LHCN-M2 (cell line): ENCODE measurements around the gene MAB21L3. TPM values are rescaled to one million over a fixed set of nuclear protein-coding genes. Genes with fewer than 3 reads are reported as not detected.

Source experiments
- DNase-seq: peaks from one replicate; pipeline ENCODE4 v3.0.0-alpha.2; 2012; ENCODE audit warnings: low read depth
- total RNA-seq: library from RNA; depleted of rRNA; stranded (reverse); fragments of >200 nt; gene quantifications from 2 replicates; pipeline ENCODE4 v1.2.3, GENCODE V29; 2014

The MAB21L3 gene
- total RNA-seq, 1 experiment from 2014 or later: 0.06 TPM

DNA sequence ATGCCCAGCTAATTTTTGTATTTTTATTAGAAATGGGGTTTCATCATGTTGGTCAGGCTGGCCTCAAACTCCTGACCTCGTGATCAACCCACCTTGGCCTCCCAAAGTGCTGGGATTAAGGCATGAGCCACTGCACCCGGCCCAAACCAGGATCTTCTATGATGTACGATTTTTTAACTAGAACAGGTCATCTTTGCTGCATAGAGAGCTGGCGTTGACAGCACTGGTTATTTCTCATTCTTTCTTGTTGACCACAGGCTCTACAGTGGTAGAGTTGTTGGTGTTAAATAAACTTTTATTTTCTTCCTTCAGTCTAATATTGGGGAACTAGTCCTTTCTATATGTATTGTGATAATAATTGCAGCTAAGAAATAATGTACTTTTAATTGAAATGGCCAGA, 3.8 kb upstream of the MAB21L3 start:
- no peak for DNase-seq

DNA sequence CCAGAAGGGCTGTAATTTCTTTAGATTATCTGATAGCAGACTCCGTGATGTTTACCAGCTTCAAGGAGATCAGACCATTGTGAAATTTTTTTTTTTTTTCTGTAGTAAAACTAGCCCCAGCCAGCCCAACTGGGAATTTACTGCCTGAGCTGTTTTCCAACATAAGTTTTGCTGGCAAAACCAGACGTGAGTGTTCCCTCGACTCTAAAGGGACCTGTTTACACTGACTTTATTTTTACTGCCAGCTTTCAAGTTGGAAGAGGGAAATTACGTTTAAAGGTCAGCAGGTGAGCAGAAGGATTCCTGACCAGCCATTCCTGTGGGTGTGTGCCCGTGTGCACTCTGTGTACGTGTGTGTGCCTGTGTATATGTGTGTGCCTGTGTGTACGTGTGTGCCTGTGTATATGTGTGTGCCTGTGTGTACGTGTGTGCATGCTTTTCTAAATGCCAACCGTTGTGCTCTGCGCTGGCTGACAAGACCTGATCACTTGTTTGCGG, 374 bp downstream of the MAB21L3 start:
- DNase-seq: no peak

DNA sequence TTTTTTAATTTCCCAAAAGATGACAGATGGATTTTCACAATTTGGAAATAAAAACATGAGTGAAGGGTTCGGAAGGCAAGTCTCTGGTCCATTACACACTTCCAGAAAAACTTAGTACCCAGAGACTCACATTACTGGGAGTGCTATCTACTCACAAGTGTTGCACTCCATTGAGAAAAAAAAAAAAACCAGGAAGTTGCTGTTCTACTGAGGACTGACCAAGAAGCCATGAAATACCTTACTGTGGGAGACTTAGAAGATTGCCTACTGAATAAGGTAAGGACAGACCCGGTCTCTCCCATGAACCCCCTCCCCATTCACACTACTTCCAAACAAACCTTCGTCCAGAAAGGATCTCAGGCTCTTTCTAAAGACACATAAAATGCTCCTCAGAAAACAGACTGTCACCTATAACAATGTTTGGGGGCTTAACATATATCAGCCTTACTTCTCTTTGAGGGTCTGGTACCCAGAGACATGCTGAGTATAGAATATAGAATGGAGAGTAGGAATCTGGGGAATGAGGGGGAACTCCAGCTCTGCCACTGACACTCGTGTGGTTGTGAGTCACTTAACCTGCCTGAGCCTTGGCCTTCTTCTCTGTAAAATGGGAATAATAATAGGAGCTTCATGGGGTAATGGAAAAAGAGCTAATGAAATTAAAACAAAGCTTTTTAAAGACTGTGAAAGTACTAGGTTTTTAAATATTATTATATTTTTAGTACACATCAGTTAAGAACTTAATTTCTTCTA, 1.4 kb downstream of the MAB21L3 start:
- DNase-seq: no peak

DNA sequence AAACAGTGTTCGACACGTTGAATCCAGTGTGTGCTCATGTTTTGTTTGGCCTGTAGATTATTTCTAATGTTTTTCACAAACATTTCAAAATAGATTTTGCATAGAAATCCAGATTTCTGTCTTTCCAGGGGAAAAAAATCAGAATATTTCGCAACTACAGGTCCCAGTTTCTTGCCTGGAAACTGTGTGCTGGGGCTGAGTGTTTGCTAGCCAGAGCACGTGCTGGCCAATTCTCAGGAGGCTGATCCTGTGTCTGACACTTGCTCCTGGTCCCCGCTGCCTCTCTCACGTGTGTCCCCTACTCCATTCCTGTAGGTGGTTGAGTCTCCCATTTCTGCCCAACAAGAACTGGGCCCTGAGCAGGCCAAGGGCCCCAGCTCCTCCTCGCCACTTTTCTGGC, 2.4 kb downstream of the MAB21L3 start:
- DNase-seq: no peak

DNA sequence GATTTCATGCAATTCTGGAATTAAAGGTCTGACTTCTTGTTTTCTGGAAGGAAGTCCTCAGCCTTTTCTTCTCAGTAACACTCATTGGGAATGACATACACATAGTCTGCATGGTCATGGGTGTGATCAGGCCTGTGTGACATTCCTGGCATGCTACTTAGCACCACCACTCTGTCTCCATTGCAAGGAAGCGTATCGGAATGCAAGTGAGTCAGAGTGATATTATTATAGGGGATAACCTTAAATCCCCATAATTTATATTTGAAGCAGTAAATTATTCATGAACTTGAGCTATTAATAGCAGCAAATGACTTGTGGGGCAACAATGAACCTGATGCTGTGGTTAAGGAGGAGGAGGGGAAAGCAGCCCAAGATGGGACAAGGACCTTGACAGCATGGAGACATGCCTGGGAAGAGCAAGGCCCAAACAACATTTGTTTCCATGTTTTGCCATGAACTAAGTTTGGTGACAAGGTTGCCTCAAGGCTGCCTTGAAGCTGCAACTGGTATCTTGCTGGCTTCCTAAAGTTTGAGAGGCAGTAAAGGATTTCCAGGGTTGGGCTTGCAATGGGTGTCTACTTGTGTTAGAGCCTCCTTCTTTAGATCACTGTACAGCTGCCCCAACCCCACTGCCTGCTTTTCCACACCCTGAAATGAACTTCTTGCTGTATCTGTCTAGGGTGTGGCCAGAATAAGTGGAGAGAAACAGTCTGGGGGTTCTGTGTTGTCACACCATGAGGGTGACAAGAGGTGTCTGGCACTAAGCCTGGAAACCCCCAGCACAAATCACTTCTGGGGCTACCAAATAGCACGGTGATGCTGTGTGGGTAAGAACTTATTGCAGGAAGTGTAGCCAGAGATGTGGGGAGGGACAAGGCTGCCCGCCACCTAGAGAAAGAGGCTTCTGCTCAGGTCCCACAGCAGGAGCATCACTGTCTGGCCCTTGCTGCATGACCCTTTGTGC, 4.6 kb downstream of the MAB21L3 start:
- peak; percentile 79 for DNase-seq

DNA sequence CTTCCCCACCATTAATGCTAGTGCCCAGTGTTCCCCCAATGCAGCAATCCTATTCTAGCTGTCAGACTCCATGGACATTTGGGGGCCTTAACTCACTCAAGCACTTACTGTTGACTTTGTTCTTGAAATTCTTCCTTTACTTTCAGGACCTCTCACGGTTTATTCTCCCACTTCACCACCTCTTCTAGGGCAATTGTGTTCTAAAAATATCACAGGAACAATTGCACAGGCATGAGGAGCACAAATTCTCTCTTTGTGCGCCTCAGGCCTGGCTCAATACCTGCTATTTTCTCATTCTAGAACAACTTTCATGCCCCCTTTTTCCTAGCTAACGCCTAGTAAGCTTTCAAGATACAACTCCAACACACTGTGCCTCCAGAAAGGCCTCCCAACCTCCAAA, 7.3 kb downstream of the MAB21L3 start:
- DNase-seq: no peak

DNA sequence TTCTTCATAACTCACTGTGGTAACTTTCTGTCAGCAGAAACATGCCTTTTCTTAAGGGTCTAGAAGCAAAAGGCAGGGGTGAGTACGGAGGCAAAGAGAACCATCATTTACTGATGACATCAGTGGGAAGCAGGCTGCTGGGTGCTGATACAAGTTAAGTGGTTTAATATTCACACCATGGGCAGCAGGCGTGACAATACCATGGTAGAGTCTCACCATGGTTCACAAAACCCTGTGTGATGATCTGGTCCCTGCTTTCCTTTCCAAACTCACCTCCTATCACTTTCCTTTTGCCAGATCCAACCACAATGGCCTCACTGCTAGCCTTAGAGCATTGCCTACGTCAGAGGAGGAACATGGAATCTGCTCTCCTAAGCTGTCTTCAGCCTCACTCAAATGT, 8.7 kb downstream of the MAB21L3 start:
- no peak for DNase-seq

DNA sequence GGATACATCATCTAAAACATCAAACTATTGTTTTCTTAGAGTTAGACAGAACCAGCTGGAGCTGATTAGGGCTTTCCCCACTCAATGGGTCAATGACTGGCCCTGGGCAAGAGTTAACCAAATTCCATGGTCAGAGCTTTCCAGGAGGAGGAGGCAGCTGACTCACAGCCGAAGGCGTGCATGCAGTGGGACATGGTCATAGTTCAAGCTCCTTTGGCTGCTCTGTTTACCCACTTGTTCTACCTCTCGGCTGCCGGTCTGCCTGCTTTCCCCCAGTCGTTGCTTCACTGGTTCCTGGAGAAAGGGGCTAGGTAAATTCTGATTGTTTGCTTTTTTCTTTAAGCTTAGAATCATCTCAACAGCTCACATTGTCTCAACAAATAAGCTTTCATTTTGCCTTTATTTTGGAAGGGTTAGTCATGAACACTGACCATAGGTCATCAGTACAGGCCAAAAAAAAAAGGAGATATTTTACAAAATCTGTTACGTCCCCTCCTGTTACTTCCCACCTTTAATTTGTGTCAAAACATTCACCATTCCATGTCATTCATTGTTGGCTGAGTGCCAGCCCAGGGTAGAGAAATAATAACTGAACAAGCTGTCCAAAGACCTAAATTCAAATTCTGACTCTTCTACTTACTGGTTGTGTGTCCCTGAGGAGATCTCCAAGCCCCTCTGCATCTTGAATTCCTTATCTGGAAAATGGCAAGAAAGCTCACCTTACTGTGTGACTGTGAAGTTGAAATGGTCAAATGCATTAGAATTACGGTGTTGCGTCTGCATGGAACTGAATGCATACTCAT, 12.0 kb downstream of the MAB21L3 start:
- peak; percentile 86 for DNase-seq

DNA sequence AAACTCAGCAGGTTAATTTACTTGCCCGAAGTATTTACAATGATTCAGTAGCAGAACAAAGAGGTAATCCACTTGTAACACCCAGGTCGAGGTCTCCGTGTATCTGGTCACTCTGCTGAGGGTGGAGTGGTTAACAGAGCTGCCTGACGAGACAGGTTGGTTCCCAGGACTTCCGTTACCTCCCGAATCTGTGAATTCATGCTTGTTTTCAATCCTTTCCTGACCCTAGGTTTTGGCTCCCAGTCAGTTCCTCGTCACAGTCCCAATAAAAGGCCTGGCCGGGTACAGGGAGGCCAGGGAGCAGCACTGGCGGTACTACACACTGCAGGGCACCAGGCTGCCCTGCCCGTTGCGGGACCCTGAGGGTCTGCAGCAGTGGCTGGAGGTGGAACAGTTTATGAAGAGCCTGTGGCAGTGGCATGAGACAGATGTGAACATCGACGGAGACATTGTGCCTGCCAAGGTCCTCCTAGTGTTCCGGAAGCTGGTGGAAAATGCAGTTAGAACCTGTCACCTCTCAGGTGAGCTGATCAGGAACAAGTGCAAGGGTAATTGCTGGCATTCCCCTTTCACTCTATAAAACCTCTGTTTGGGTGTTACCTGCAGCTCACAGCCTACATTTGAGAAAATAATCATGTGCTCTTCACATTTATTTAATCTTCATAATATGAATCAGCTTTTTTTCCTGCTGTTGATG, 12.8 kb downstream of the MAB21L3 start:
- no peak for DNase-seq

DNA sequence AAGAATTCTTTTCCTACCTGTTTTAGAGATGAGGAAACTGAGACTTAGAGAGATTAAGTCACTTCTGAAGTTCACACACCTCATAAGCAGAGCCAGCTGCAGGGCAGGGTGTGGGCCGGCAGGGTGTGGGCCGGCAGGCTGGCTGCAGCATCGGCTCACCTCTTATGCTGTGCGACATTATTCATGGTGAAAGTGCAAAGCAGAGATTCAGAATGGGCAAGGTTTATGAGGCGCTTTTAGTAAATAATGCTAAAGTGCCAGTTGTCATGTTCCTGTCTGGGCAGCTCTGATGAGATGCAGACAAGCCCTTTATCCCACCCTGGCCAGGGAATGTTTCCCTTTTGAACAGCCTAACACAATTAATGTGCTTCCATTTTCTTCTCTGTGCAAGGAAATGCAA, 14.6 kb downstream of the MAB21L3 start:
- DNase-seq: no peak

DNA sequence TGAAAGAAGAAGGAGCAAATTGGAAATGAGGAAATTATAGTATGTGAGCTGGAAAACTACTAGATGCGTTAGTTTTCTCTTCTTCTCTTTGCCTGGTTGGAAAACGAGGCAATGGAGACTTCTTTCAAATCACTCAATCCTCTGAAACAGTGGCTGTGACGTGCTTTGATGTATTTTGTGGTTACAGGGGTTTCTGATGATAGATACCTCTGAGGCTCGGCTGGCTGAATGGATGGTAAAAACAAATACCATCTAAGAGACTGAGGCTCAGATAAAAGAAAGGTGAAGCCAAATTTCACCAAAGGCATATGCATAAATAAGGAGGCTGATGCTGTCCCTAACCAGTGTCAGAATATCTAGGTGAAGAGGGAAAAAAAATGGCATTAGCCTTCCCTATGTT, 15.1 kb downstream of the MAB21L3 start:
- no peak for DNase-seq

DNA sequence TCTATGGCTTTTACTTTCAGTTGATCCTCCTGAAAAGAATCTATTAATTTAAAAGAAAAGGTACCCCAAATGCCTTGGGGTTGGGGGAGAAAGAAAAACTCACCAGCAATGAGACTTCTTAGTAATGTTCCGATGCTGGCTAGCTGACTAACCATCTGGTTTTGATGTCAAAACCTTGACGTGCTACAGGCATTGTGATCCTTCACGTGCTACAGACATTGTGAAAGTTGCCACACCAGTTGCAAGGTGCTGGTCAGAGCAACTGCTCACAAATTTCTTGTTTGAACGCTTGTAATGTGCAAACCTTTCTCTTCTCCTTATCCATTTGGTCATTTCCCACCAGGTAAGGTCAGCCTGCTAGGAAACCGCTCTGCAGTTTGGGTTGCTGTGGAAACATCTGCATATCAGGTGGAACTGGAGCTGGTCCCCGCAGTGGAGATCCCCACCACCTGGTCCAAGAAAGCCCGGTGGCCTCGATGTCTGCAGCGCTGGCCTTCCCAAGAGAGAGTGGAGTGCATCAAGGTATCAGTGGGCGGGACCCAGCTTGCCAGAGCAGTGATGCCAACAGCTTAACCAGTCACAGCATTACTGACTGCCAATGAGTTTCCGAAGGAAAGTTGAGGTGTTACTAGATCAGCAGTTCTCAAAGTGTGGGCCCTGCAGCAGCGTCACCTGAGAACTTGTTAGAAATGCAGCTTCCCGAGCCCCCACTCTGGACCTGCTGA, 16.1 kb downstream of the MAB21L3 start:
- DNase-seq: no peak

DNA sequence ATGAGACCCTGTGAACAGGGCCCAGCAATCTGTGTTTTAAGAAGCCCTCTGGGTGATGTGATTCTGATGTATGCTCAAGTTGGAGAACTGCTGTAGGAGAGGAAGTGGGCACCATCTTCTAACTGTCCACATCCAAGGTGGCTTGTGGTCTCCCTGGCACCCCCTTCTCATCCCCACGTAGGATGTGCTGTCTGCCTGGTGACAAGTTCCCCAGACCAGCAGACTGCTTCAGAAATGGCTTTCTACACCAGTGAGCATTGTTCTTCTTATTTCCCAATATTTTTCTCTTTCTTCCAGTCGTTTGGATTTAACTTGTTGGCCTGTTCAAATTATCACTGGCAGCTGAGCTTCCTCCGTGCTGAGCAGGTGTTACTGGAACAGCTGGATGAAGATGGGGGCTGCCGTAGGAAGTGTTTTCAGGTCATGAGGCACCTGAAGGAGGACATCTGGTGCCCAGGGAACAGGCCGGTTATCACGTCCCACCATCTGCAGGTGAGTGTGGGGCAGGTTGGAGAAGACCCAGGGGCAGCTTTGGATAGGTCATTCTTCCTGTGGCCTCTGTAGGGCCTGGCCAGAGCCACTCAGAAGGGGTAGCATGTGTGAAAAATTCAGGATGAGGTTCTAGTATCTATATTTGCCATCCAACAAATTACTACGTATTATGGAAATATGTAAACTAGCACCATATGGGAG, 16.8 kb downstream of the MAB21L3 start:
- no peak for DNase-seq

DNA sequence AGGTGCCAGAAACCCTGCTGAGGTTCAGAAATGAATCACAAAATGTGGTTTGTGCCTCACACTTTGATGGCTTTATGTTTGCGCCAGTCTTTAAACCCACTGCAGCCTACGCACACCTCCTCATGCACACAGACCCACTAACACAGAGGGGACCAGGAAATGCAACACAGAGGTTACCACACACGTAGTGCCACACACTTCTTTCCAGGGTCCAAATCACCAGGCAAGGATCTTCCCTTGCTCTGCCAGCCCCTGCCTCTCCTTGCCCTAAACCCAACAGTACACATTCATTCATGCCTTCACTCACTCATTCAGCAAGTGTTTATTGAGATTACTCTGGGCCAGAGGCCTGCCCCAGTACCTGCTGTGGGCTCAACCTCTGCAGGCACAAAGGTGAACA, 17.5 kb downstream of the MAB21L3 start:
- no peak for DNase-seq

DNA sequence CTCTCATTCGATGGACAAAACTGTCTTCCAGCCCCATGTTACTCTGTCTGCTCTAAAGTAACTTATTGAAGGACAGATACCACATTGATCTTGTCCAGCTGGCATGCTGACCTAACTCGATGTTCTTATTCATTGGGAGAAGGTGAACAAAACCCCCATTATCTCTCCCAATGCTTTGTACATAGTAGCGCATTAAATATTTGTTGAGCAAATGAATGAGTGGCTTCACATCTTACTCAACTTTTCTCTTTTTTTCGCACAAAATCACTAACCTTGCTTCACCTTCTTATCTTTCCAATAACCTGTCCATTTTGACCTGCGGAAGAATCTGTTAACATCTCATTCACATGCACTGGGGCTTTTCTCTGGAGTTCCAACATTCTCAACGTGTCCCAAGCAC, 18.3 kb downstream of the MAB21L3 start:
- no peak for DNase-seq

DNA sequence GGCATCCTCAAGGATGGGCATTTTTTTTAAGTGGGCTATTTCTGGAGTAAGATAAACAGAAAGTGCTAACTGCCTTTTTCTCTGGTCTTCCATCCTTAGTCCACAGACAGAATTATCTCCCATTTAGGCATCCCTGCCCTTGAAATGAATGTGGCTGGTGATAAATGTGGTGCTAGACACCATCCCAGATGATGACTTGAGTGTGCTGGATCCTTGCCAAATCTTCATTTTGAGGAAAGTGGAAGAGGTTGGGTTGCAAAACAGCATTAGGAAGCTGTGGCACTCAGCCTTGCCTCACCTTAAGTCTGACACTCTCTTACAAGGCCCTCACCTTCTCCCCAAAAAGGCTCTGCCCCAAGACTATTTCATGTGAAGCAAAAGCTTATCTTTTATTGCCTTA, 19.2 kb downstream of the MAB21L3 start:
- no peak for DNase-seq

DNA sequence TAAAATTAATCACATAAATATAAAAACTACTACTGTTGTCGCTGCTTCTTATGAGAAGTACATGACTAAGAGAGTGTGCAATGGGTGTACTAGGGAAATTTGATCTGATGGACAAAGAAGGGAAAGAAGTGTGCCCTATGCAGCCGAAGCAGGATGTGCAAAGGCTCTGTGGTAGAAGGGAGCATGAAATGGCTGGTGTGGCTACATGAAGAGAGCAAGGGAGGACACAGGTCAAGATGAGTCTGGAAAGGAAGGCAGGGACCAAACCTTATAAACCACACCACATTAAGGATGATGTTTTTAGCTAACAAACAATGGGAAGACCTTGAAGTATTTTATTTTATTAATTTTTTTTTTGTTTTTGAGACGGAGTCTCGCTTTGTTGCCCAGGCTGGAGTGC, 20.0 kb downstream of the MAB21L3 start:
- no peak for DNase-seq

DNA sequence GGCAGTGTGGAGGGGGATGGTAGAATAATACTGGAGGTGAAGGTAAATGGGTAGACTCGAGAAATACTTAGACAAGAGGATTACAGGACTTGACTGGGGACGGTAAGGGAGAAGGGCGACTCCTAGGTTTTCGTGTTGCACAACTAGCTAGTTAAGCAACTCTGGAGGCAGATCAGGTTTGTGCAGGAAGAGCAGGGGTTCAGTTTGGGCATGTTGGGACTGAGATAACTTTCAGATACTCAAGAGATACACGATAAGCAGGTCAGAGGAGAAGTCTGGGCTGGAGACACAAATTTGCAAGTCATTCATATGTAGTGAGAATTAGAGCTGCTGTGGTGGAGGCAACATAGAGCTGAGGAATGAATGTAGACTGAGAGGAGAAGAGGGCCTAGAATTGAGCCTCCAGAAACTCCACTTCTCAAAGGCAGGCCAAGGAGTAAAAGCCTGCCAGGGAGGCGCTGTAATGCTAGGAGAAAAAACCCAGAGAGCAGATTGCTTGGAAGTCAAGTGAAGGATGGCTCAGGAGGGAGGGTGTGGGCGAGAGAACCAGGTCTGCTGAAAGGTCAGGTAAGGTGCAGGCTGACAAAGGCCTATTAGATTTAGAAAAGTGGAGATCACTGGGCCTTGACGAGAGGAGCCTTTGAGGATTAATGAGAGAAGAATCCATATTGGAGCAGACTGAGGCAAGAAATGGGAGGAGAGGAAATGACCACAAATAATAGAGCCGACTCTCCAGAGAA, 20.8 kb downstream of the MAB21L3 start:
- no peak for DNase-seq
